Progenitor cell of endocrine pancreas (in vitro differentiated cells): ENCODE measurements around the gene IQCK. TPM values are rescaled to one million over a fixed set of nuclear protein-coding genes. Genes with fewer than 3 reads are reported as not detected.

ENCODE experiments used
- DNase-seq: peaks from one replicate; pipeline ENCODE4 v3.0.0; 2021; ENCODE audit warnings: low spot score; ENCODE audit not compliant: unreplicated experiment
- H3K27ac Mint-ChIP-seq: 2 replicates; pipeline ENCODE4 v1.8.0; 2021; ENCODE audit warnings: mild to moderate bottlenecking, moderate library complexity, mixed read lengths
- H3K27me3 Mint-ChIP-seq: 2 replicates; pipeline ENCODE4 v1.8.0; 2021; ENCODE audit warnings: mixed read lengths
- H3K36me3 Mint-ChIP-seq: 2 replicates; pipeline ENCODE4 v1.8.0; 2022; ENCODE audit warnings: mixed read lengths; ENCODE audit not compliant: insufficient read depth
- H3K4me1 Mint-ChIP-seq: 2 replicates; pipeline ENCODE4 v1.8.0; 2021; ENCODE audit warnings: low read depth, mixed read lengths
- H3K4me3 Mint-ChIP-seq: 2 replicates; pipeline ENCODE4 v1.8.0; 2021; ENCODE audit warnings: low read depth, mild to moderate bottlenecking, moderate library complexity, mixed read lengths
- H3K9me3 Mint-ChIP-seq: 2 replicates; pipeline ENCODE4 v1.8.0; 2021; ENCODE audit warnings: low read depth, mixed read lengths
- total RNA-seq: library from RNA; stranded (reverse); gene quantifications from 2 replicates; pipeline ENCODE4 v1.2.1, GENCODE V29; 2021
- TF ChIP-seq, protein P1 (sequence below): fragments of 200-600 bp; sonication (generic); IDR thresholded peaks from one replicate; pipeline ENCODE4 v1.5.0; 2021; ENCODE audit warnings: antibody characterized with exemption, mild to moderate bottlenecking; ENCODE audit not compliant: unreplicated experiment

IQCK gene
- total RNA-seq, 1 donor from 2014 or later: 33.2 TPM

DNA sequence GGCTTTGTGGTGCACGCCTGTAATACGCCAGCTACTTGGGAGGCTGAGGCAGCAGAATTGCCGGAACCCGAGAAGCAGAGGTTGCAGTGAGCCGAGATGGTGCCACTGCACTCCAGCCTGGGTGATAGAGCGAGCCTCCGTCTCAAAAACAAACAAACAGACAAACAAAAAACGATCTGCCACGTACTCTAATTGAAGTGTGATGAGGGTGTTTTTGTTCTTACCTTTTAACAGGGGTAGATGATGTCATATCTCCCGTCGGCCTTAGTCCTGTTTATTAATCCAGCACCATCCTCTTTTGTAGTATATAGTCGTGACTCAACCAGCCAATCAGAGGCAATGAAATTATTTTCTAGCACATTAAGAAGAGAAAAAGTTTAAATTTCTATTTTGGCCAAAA, 58.5 kb downstream of the IQCK start:
- Mint-ChIP-seq H3K27me3 (no peaks in the 10 kb centered on the region), H3K4me3 (no peak overlapping the region), H3K36me3 (peaks cover 1% of the 10 kb centered on the region), H3K4me1 (no peaks in the 10 kb centered on the region), H3K27ac (no peak overlapping the region), H3K9me3 (no peaks in the 10 kb centered on the region)
- TF ChIP-seq, protein P1, sequence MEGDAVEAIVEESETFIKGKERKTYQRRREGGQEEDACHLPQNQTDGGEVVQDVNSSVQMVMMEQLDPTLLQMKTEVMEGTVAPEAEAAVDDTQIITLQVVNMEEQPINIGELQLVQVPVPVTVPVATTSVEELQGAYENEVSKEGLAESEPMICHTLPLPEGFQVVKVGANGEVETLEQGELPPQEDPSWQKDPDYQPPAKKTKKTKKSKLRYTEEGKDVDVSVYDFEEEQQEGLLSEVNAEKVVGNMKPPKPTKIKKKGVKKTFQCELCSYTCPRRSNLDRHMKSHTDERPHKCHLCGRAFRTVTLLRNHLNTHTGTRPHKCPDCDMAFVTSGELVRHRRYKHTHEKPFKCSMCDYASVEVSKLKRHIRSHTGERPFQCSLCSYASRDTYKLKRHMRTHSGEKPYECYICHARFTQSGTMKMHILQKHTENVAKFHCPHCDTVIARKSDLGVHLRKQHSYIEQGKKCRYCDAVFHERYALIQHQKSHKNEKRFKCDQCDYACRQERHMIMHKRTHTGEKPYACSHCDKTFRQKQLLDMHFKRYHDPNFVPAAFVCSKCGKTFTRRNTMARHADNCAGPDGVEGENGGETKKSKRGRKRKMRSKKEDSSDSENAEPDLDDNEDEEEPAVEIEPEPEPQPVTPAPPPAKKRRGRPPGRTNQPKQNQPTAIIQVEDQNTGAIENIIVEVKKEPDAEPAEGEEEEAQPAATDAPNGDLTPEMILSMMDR: no peak
- no peak for DNase-seq

DNA sequence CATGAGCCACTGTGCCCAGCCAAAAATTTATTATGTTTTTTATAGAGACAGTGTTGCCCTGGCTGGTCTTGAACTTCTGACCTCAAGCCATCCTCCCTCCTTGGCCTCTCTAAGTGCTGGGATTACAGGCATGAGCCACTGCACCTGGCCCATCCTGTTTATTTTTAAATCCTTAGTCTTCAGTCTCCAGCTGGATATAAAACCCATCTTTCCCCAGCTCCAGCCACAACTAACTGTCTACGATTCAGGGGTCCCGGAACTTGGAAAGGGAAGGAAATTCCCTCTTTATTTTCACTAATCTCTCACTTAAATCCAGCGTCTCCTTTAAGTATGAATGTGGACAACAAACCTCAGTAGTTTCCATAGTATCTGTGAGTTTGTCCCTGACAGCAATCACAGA, 62.2 kb downstream of the IQCK start:
- TF ChIP-seq, protein P1: no peak
- no peaks in the 10 kb centered on the region for H3K27me3 Mint-ChIP-seq
- no peak overlapping the region for H3K4me3 Mint-ChIP-seq
- no peaks in the 10 kb centered on the region for H3K4me1 Mint-ChIP-seq
- no peaks in the 10 kb centered on the region for H3K9me3 Mint-ChIP-seq
- no peak for DNase-seq
- no peak overlapping the region for H3K27ac Mint-ChIP-seq
- H3K36me3 Mint-ChIP-seq: peaks cover 2% of the 10 kb centered on the region

DNA sequence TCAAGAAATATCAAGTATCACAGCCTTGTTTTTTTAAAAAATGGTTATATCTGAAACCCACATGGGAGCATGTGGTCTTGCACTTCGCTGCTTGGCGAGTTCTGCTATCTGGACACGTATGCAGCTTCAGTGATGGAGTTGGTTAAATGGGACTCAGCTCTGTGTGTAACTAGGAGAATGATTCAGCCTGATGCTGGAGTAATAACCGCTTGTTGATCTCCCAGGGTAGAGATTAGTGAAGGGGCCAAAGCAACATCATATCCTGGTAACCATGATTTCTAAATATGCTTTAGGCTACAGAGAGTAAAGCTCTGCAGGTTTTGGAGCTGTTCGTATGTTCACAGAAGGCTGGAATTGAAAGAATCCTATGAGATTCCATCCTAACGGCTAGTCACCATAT, 63.2 kb downstream of the IQCK start:
- no peak for DNase-seq
- TF ChIP-seq, protein P1: no peak
- Mint-ChIP-seq H3K4me1 (no peaks in the 10 kb centered on the region), H3K4me3 (no peak overlapping the region), H3K27ac (no peak overlapping the region), H3K36me3 (peaks cover 2% of the 10 kb centered on the region), H3K9me3 (no peaks in the 10 kb centered on the region), H3K27me3 (no peaks in the 10 kb centered on the region)

DNA sequence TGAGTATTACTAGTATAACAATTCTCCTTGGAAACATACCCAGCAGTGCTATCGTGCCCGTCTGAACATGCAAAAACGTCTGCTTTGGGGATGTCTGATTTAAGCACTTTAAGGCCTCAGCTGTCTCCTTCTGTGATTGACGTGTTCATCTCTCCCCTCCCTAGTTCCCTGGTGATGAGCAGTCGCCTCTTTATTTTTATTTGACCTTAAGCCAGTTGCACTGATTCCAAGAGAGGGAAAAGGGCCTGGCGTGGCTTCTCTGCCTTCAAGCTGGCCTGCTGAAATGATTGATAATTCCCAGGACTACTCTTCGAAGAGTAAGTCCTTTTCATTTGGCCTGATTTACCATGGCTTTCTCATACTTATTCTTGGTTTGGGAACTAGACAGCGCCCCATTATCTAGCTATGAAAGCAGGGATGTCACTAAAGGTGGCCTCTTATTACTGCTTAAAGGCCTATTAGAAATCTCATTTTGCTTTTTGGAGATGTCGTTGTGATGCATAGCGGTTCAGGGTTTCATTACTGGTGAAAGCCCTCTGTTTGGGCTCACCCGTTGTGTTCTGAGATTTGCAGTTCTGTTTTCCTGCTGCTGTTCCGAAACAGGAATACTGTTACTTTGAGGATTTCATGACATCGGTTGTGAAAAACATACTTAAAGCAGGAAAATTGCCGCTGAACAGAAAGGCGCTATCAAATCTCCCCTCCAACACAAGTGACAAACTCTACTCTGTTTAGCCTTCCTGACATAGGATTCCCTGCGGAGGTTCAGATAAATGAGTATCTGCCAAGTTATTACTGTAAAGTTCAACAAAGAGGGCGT, 65.5 kb downstream of the IQCK start:
- Mint-ChIP-seq H3K27ac (no peak overlapping the region), H3K9me3 (no peaks in the 10 kb centered on the region), H3K4me3 (no peak overlapping the region), H3K36me3 (peaks cover 1% of the 10 kb centered on the region), H3K27me3 (no peaks in the 10 kb centered on the region), H3K4me1 (no peaks in the 10 kb centered on the region)
- TF ChIP-seq, protein P1: no peak
- DNase-seq: no peak

DNA sequence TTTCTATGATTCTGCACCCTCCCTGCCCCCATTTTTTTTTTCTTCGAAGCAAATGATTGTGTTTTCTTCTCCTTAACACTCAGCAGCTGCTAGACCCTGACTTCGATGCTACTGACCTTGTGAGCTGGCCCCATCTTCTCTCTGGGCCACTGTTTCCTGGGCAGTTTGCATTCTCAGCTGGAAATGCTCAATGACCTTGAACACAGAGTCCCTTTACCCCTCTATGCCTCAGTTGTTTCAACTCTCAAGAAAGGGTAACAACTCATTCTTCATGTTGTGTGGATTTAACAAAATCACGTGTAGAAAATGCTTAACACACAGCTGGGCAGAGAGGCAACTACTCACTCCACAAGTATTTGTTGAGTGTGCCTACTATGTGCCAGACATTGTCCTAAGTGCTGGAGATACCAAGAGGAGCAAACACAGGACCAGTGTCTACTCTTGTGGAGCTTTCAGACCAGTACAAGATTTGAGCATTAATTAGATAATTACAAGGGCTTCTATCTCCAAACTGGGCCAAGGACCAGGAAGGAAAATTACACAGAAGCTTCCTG, 66.2 kb downstream of the IQCK start:
- no peak overlapping the region for H3K4me3 Mint-ChIP-seq
- H3K9me3 Mint-ChIP-seq: no peaks in the 10 kb centered on the region
- no peaks in the 10 kb centered on the region for H3K27me3 Mint-ChIP-seq
- no peaks in the 10 kb centered on the region for H3K4me1 Mint-ChIP-seq
- peaks cover 1% of the 10 kb centered on the region for H3K36me3 Mint-ChIP-seq
- TF ChIP-seq, protein P1: no peak
- no peak overlapping the region for H3K27ac Mint-ChIP-seq
- DNase-seq: no peak
